ENCODE measurements around the gene PTGES3. TPM values are rescaled to one million over a fixed set of nuclear protein-coding genes. Genes with fewer than 3 reads are reported as not detected.

Gene PTGES3
- total RNA-seq, 1 experiment from 2014 or later = 404 TPM

DNA sequence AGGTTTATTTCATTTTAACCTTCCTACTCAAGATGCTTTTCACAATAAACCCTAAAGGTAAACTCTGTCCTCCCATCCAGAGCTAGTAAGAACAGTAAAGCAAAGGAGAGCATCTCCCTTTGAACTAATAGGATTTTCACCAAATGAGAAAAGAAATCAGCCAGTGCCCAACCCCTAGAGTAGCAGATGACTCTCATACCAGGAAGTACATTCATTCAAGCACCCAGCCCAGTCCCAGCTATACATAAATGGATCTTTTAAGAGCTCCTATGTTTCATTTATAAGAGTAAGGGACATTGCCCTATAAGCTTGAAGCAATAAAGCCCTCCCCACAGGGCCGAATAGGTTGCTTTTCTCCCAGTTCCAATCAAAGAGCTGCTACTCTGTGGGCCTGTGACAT is 65.5 kb downstream of the PTGES3 start:
- ChIA-PET RAD21 (ENCODE audit: low non-redundant PET in 1 of 2, low total read pairs in 2 of 2, uncharacterized antibody in 2 of 2, unreplicated experiment in 2 of 2) (no interaction called here), POLR2A (interaction anchor here (0.6 kb wide), 1 partner anchor 190 kb away, joined by 3 read pairs; no protein-coding TSS in a partner anchor), CTCF (interaction anchor here (1.5 kb wide), 1 partner anchor 14 kb away, joined by 4 read pairs; no protein-coding TSS in a partner anchor)
- ATAC-seq (no peak), DNase-seq (ENCODE audit: low read depth, low spot score) (no peak)
- H3K36me3 ChIP-seq (ENCODE audit: control insufficient read depth in 1 of 2, insufficient read depth in 2 of 2, low read length in 2 of 2) = peaks cover 2 to 5% of the 10 kb centered on the region in 2 experiments
- intact Hi-C loops (cut with micrococcal nuclease) = no loop called here
- no peaks in the 10 kb centered on the region for H3K9me2 ChIP-seq (ENCODE audit: insufficient read depth)
- H3K4me1 ChIP-seq (ENCODE audit: control insufficient read depth in 1 of 2, insufficient read depth in 2 of 2, low read length in 2 of 2) = no peaks in the 10 kb centered on the region
- H3K4me2 ChIP-seq (ENCODE audit: low read length) = no peak overlapping the region
- BruUV-seq (replicated peaks) = no TSS peak
- H3K4me3 ChIP-seq (replicated peaks in 1 of 2; ENCODE audit: low read depth in 1 of 2, low read length in 2 of 2) = no peak overlapping the region
- no peak overlapping the region for H3K9ac ChIP-seq (ENCODE audit: low read length)
- peaks cover 91% of the 10 kb centered on the region for H3K79me2 ChIP-seq (ENCODE audit: insufficient read depth, low read length)
- H2AFZ ChIP-seq (ENCODE audit: low read depth, low read length, poor library complexity, severe bottlenecking) = no peak overlapping the region
- no peak for TF ChIP-seq CEBPB (IDR thresholded peaks at IDR 0.05; ENCODE audit: low read depth)
- TF ChIP-seq EZH2 (IDR thresholded peaks at IDR 0.05) = no peak
- H3K27ac ChIP-seq (ENCODE audit: low read depth, low read length) = no peak overlapping the region
- H3K9me3 ChIP-seq (ENCODE audit: control insufficient read depth in 1 of 2, insufficient read depth in 1 of 2, low read depth in 1 of 2, low read length in 2 of 2) = no peaks in the 10 kb centered on the region
- H3K27me3 ChIP-seq (ENCODE audit: insufficient read depth, low read length) = no peaks in the 10 kb centered on the region
- H4K20me1 ChIP-seq (ENCODE audit: insufficient read depth) = 0 out of 2 replicates have a peak, but pooled peaks cover 6% of the 10 kb centered on the region

DNA sequence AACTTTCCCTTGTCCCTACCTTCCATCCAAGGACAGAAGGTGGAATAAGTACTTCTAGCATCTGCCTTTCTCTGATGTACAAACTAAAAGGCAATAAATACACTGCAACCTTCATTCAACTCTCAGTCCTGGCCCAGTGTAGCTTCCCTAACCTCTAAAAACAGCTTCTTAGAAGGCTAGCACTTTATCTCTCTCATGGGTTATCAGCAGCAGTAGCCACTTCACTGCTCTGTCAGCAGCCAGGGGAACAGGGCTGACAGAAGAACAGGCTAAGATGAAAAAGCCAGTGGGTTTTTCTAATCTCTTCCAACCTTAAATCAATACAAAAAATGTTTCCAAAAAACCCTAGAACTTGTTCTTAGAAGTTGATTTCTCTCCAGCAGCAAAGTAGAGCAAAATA is 71.2 kb downstream of the PTGES3 start:
- H2AFZ ChIP-seq (ENCODE audit: low read depth, low read length, poor library complexity, severe bottlenecking) = no peak overlapping the region
- no peaks in the 10 kb centered on the region for H3K27me3 ChIP-seq (ENCODE audit: insufficient read depth, low read length)
- H3K27ac ChIP-seq (ENCODE audit: low read depth, low read length) = no peak overlapping the region
- intact Hi-C loops (cut with micrococcal nuclease) = no loop called here
- ChIA-PET RAD21 (ENCODE audit: low non-redundant PET in 1 of 2, low total read pairs in 2 of 2, uncharacterized antibody in 2 of 2, unreplicated experiment in 2 of 2) (no interaction called here), POLR2A (interaction anchor here (0.7 kb wide), 1 partner anchor 19 kb away, joined by 3 read pairs; no protein-coding TSS in a partner anchor), CTCF (no interaction called here)
- no peak overlapping the region for H3K4me2 ChIP-seq (ENCODE audit: low read length)
- H3K4me1 ChIP-seq (ENCODE audit: control insufficient read depth in 1 of 2, insufficient read depth in 2 of 2, low read length in 2 of 2) = no peaks in the 10 kb centered on the region
- H3K36me3 ChIP-seq (ENCODE audit: control insufficient read depth in 1 of 2, insufficient read depth in 2 of 2, low read length in 2 of 2) = peaks cover 44 to 49% of the 10 kb centered on the region in 2 experiments; a peak in 3 of 4 replicates
- no peak for ATAC-seq
- H3K79me2 ChIP-seq (ENCODE audit: insufficient read depth, low read length) = peaks cover 47% of the 10 kb centered on the region
- H3K9ac ChIP-seq (ENCODE audit: low read length) = no peak overlapping the region
- BruUV-seq (replicated peaks) = no TSS peak
- H3K9me2 ChIP-seq (ENCODE audit: insufficient read depth) = no peaks in the 10 kb centered on the region
- 0 out of 2 replicates have a peak, but pooled peaks cover 6% of the 10 kb centered on the region for H4K20me1 ChIP-seq (ENCODE audit: insufficient read depth)
- no peaks in the 10 kb centered on the region for H3K9me3 ChIP-seq (ENCODE audit: control insufficient read depth in 1 of 2, insufficient read depth in 1 of 2, low read depth in 1 of 2, low read length in 2 of 2)
- no peak for DNase-seq (ENCODE audit: low read depth, low spot score)
- H3K4me3 ChIP-seq (replicated peaks in 1 of 2; ENCODE audit: low read depth in 1 of 2, low read length in 2 of 2) = no peak overlapping the region
- TF ChIP-seq, protein P1, sequence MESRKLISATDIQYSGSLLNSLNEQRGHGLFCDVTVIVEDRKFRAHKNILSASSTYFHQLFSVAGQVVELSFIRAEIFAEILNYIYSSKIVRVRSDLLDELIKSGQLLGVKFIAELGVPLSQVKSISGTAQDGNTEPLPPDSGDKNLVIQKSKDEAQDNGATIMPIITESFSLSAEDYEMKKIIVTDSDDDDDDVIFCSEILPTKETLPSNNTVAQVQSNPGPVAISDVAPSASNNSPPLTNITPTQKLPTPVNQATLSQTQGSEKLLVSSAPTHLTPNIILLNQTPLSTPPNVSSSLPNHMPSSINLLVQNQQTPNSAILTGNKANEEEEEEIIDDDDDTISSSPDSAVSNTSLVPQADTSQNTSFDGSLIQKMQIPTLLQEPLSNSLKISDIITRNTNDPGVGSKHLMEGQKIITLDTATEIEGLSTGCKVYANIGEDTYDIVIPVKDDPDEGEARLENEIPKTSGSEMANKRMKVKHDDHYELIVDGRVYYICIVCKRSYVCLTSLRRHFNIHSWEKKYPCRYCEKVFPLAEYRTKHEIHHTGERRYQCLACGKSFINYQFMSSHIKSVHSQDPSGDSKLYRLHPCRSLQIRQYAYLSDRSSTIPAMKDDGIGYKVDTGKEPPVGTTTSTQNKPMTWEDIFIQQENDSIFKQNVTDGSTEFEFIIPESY (IDR thresholded peaks at IDR 0.05; ENCODE audit: extremely low read depth, insufficient replicate concordance, low read length) = no peak
- TF ChIP-seq ZNF274 (IDR thresholded peaks at IDR 0.05; ENCODE audit: low read depth, low read length) (no peak), SRF (IDR thresholded peaks at IDR 0.05; ENCODE audit: low read depth) (no peak), POLR2A (IDR thresholded peaks at IDR 0.05; ENCODE audit: borderline replicate concordance, extremely low read depth, insufficient read depth, insufficient read length) (no peak), EZH2phosphoT487 (IDR thresholded peaks at IDR 0.05; ENCODE audit: borderline replicate concordance) (no peak), CEBPB (IDR thresholded peaks at IDR 0.05; ENCODE audit: low read depth) (no peak), FOSL1 (IDR thresholded peaks at IDR 0.05; ENCODE audit: low read depth) (no peak), ELF1 (IDR thresholded peaks at IDR 0.05; ENCODE audit: borderline replicate concordance, low read depth) (no peak), POLR2AphosphoS5 (IDR thresholded peaks at IDR 0.05; ENCODE audit: low read depth, low read length) (no peak), EGR1 (IDR thresholded peaks at IDR 0.05; ENCODE audit: low read depth) (no peak)
- TF ChIP-seq, protein P2, sequence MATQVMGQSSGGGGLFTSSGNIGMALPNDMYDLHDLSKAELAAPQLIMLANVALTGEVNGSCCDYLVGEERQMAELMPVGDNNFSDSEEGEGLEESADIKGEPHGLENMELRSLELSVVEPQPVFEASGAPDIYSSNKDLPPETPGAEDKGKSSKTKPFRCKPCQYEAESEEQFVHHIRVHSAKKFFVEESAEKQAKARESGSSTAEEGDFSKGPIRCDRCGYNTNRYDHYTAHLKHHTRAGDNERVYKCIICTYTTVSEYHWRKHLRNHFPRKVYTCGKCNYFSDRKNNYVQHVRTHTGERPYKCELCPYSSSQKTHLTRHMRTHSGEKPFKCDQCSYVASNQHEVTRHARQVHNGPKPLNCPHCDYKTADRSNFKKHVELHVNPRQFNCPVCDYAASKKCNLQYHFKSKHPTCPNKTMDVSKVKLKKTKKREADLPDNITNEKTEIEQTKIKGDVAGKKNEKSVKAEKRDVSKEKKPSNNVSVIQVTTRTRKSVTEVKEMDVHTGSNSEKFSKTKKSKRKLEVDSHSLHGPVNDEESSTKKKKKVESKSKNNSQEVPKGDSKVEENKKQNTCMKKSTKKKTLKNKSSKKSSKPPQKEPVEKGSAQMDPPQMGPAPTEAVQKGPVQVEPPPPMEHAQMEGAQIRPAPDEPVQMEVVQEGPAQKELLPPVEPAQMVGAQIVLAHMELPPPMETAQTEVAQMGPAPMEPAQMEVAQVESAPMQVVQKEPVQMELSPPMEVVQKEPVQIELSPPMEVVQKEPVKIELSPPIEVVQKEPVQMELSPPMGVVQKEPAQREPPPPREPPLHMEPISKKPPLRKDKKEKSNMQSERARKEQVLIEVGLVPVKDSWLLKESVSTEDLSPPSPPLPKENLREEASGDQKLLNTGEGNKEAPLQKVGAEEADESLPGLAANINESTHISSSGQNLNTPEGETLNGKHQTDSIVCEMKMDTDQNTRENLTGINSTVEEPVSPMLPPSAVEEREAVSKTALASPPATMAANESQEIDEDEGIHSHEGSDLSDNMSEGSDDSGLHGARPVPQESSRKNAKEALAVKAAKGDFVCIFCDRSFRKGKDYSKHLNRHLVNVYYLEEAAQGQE (IDR thresholded peaks at IDR 0.05; ENCODE audit: low read depth) = no peak
- TF ChIP-seq, protein P3, sequence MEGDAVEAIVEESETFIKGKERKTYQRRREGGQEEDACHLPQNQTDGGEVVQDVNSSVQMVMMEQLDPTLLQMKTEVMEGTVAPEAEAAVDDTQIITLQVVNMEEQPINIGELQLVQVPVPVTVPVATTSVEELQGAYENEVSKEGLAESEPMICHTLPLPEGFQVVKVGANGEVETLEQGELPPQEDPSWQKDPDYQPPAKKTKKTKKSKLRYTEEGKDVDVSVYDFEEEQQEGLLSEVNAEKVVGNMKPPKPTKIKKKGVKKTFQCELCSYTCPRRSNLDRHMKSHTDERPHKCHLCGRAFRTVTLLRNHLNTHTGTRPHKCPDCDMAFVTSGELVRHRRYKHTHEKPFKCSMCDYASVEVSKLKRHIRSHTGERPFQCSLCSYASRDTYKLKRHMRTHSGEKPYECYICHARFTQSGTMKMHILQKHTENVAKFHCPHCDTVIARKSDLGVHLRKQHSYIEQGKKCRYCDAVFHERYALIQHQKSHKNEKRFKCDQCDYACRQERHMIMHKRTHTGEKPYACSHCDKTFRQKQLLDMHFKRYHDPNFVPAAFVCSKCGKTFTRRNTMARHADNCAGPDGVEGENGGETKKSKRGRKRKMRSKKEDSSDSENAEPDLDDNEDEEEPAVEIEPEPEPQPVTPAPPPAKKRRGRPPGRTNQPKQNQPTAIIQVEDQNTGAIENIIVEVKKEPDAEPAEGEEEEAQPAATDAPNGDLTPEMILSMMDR (IDR thresholded peaks at IDR 0.05 in 2 of 3, conservative IDR thresholded peaks at IDR 0.05 in 1 of 3; ENCODE audit: borderline replicate concordance in 1 of 3, insufficient read depth in 1 of 3, low read depth in 2 of 3, low read length in 2 of 3) = no peak
